ENCODE measurements around the gene ARMC10.
"Not testable (repeated sequence)": the region's sequence is repeated elsewhere in the genome, so short reads cannot be mapped to it uniquely, and the experiment has no call there.

ARMC10 gene

DNA sequence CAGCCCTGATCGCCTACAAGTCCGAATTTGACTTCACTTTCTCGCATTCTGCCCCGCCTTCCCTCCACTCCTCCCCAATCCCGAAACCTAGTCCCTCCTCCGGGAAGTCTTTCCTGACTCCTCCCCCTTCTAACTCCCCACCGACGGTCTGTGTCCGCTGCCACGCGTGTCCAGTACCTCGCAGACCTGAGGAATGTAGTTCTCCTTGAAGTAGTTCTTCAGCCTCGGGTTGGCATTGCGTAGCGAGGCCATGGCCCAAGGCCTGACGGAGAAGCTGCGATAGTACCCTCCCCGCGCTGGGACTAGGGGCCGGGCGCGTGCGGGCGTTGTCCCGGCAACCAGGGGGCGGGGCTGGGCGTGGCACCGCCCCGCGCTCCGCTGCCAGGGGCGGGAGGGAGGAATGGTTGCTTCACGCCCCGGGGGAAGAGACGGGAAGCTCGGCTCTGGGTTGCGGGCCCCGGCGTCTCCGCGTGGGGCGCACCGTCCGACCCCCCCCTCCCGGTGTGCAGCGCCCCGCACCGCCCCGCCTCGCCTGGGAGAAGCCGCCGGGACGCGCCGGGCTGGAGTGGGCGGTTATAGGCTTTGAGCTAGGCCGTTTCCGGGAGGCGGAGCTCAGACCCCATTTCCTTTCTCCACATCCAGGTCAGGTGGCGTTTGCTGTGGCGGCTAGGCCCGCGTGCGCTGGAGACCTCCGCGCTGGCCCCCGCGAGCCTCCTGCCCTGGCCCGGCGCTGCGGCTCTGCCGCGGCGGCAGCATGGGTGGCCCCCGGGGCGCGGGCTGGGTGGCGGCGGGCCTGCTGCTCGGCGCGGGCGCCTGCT lies at the start of gene ARMC10, which contains the start of gene FBXL13:
TSS of gene ARMC10 (plus strand) at position 622 of the 818 bp plus-strand sequence. CDS start at position 755, 133 bp downstream.
TSS of gene FBXL13 (minus strand) at position 278 of the 818 bp plus-strand sequence.
- TF ChIP-seq, protein P1, sequence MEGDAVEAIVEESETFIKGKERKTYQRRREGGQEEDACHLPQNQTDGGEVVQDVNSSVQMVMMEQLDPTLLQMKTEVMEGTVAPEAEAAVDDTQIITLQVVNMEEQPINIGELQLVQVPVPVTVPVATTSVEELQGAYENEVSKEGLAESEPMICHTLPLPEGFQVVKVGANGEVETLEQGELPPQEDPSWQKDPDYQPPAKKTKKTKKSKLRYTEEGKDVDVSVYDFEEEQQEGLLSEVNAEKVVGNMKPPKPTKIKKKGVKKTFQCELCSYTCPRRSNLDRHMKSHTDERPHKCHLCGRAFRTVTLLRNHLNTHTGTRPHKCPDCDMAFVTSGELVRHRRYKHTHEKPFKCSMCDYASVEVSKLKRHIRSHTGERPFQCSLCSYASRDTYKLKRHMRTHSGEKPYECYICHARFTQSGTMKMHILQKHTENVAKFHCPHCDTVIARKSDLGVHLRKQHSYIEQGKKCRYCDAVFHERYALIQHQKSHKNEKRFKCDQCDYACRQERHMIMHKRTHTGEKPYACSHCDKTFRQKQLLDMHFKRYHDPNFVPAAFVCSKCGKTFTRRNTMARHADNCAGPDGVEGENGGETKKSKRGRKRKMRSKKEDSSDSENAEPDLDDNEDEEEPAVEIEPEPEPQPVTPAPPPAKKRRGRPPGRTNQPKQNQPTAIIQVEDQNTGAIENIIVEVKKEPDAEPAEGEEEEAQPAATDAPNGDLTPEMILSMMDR (IDR thresholded peaks at IDR 0.05; ENCODE audit: low read depth, low read length), result 0 out of 2 replicates have a peak, but pooled peaks have one; percentile 2
- peak; percentile 91 for DNase-seq
- Histone ChIP-seq H3K27me3 (ENCODE audit: insufficient read depth, low read depth, severe bottlenecking) (no peaks in the 10 kb centered on the region), H3K27ac (peak within 1 kb of the TSS; percentile 86), H3K4me3 (ENCODE audit: low read depth, low read length) (peak within 1 kb of the TSS; percentile 77), H3K9me3 (ENCODE audit: severe bottlenecking) (no peaks in the 10 kb centered on the region), H3K36me3 (no peaks in the 10 kb centered on the region; the same call in none of the 2 replicates)

DNA sequence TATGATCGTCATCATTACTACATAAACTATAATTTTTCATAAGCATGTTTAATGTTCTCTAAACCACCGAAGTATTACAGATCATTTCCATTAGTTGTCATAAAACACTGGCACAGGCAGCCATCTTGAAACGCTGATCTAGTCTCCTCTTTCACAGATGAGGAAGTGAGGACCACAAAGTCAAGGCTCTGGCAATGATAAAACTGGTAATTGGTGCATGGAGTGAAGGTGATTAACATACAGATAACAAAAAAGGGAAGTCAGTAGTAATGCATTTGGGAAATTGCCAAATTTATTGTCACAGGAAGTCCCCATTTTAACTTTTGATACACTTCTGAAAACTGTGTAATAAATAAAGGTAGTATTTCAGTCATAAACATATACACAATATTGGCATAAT lies 49.6 kb upstream of the ARMC10 start:
- Histone ChIP-seq H3K27me3 (ENCODE audit: insufficient read depth, low read depth, severe bottlenecking) (no peaks in the 10 kb centered on the region), H3K36me3 (no peaks in the 10 kb centered on the region), H3K9me3 (ENCODE audit: severe bottlenecking) (no peaks in the 10 kb centered on the region), H3K27ac (no peak overlapping the region), H3K4me3 (ENCODE audit: low read depth, low read length) (no peak overlapping the region)
- TF ChIP-seq, protein P1 (IDR thresholded peaks at IDR 0.05; ENCODE audit: low read depth, low read length), result no peak
- no peak for DNase-seq

- no peak overlapping the region for H3K27ac ChIP-seq
- no peaks in the 10 kb centered on the region for H3K36me3 ChIP-seq
- H3K27me3 ChIP-seq (ENCODE audit: insufficient read depth, low read depth, severe bottlenecking), result no peaks in the 10 kb centered on the region
- DNase-seq, result no peak
- TF ChIP-seq, protein P1 (IDR thresholded peaks at IDR 0.05; ENCODE audit: low read depth, low read length), result no peak
- H3K9me3 ChIP-seq (ENCODE audit: severe bottlenecking), result no peaks in the 10 kb centered on the region
- H3K4me3 ChIP-seq (ENCODE audit: low read depth, low read length), result no peak overlapping the region
These were observed 43.9 kb upstream of the ARMC10 start for GRCh38 chr7:103031024-103031423.

DNA sequence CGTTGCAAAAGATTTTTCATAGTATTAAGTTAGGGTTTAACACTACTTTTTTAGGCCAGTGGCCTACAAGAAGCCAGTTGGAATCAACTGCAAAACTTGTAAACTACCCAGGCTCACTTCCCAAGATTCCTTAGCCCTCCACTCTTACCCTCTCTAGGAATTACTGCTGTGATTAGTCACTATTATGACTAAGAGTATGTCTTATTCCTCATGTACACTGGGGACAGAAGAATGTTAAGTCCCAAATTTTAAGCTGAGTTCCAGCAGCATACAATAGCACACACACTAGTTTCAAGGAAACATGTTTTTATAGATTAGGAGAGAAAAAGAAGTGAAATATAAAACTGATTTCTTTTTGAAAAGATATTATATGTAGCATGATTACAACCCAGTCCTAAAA lies 43.2 kb upstream of the ARMC10 start:
- no peaks in the 10 kb centered on the region for H3K27me3 ChIP-seq (ENCODE audit: insufficient read depth, low read depth, severe bottlenecking)
- TF ChIP-seq, protein P1 (IDR thresholded peaks at IDR 0.05; ENCODE audit: low read depth, low read length), result no peak
- no peak overlapping the region for H3K27ac ChIP-seq
- H3K4me3 ChIP-seq (ENCODE audit: low read depth, low read length), result no peak overlapping the region
- no peaks in the 10 kb centered on the region for H3K36me3 ChIP-seq
- no peak for DNase-seq
- no peaks in the 10 kb centered on the region for H3K9me3 ChIP-seq (ENCODE audit: severe bottlenecking)

GRCh38 chr7:103034318-103034717 lies 40.6 kb upstream of the ARMC10 start:
- not testable (repeated sequence) for H3K27ac ChIP-seq

GRCh38 chr7:103037476-103037822 lies 37.5 kb upstream of the ARMC10 start:
- Histone ChIP-seq H3K4me3 (ENCODE audit: low read depth, low read length) (no peak overlapping the region), H3K36me3 (no peaks in the 10 kb centered on the region), H3K9me3 (ENCODE audit: severe bottlenecking) (no peaks in the 10 kb centered on the region), H3K27me3 (ENCODE audit: insufficient read depth, low read depth, severe bottlenecking) (no peaks in the 10 kb centered on the region), H3K27ac (no peak overlapping the region)
- DNase-seq, result no peak
- TF ChIP-seq, protein P1 (IDR thresholded peaks at IDR 0.05; ENCODE audit: low read depth, low read length), result no peak

More at GRCh38 chr7:103034318-103034717, 40.6 kb upstream of the ARMC10 start:
- not testable (repeated sequence) for DNase-seq; H3K9me3 ChIP-seq (ENCODE audit: severe bottlenecking); H3K27me3 ChIP-seq (ENCODE audit: insufficient read depth, low read depth, severe bottlenecking); H3K36me3 ChIP-seq; H3K4me3 ChIP-seq (ENCODE audit: low read depth, low read length)

DNA sequence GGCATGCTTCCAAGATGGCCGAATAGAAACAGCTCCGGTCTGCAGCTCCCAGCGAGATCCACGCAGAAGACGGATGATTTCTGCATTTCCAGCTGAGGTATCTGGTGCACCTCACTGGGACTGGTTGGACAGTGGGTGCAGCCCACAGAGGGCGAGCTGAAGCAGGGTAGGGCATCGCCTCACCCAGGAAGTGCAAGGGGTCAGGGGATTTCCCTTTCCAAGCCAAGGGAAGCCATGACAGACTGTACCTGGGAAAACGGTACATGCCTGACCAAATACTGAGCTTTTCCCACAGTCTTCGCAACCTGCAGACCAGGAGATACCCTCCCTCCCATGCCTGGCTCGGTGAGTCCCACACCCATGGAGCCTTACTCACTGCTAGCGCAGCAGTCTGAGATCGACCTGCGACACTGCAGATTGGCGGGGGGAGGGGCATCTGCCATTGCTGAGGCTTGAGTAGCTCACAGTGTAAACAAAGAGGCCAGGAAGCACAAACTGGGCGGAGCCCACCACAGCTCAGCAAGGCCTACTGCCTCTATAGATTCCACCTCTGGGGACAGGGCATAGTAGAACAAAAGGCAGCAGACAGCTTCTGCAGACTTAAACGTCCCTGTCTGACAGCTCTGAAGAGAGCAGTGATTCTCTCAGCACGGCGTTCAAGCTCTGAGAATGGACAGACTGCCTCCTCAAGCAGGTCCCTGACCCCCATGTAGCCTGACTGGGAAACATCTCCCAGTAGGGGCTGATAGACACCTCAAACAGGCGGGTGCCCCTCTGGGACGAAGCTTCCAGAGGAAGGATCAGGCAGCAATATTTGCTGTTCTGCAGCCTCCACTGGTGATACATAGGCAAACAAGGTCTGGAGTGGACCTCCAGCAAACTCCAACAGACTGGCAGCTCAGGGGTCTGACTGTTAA lies 36.9 kb upstream of the ARMC10 start:
- not testable (repeated sequence) for H3K27me3 ChIP-seq (ENCODE audit: insufficient read depth, low read depth, severe bottlenecking); H3K27ac ChIP-seq; H3K4me3 ChIP-seq (ENCODE audit: low read depth, low read length); H3K9me3 ChIP-seq (ENCODE audit: severe bottlenecking); H3K36me3 ChIP-seq
- peak; percentile 16 for DNase-seq

- H3K9me3 ChIP-seq (ENCODE audit: severe bottlenecking); H3K4me3 ChIP-seq (ENCODE audit: low read depth, low read length); H3K27me3 ChIP-seq (ENCODE audit: insufficient read depth, low read depth, severe bottlenecking); H3K36me3 ChIP-seq; DNase-seq; H3K27ac ChIP-seq: not testable (repeated sequence)
These were observed 33.1 kb upstream of the ARMC10 start for GRCh38 chr7:103041815-103042214.

Measured in WERI-Rb-1 (cell line).